Measurements from ENCODE around the gene TEX14. TPM values are rescaled to one million over a fixed set of nuclear protein-coding genes. Genes with fewer than 3 reads are reported as not detected.
"Not testable (repeated sequence)": the region's sequence is repeated elsewhere in the genome, so short reads cannot be mapped to it uniquely, and the experiment has no call there.

The TEX14 gene
- total RNA-seq, 2 experiments from 2014 or later: 0.10 to 0.18 TPM

DNA sequence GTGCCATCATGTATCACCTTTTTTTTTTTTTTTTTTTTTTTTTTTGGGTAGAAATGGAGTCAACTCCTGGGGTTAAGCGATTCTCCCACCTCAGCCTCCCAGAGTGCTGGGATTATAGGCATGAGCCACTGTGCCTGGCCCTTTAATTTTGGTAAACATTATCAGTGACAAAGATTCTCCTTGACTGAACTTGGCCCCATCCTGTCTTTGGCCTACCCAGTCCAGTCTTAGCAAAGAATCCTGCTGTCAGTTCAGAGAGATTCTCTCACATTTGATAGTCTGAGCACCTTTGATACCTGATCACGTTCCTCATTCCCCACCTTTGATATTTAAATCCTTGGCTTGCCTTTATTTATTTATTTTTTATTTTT is 12.1 kb upstream of the TEX14 start:
- POLR2A ChIA-PET: interaction anchor here (1.7 kb wide), 1 partner anchor 72 kb away, joined by 6 read pairs; no protein-coding TSS in a partner anchor
- Mint-ChIP-seq H3K27me3 (ENCODE audit: low read depth) (no peaks in the 10 kb centered on the region), H3K27ac (no peak overlapping the region), H3K36me3 (ENCODE audit: low read depth) (peaks cover 40% of the 10 kb centered on the region), H3K9me3 (ENCODE audit: insufficient read depth) (no peaks in the 10 kb centered on the region), H3K4me1 (ENCODE audit: low read depth) (peaks cover 23% of the 10 kb centered on the region), H3K4me3 (no peak overlapping the region)
- DNase-seq (no peak), ATAC-seq (no peak)
- CTCF ChIA-PET: no interaction called here

DNA sequence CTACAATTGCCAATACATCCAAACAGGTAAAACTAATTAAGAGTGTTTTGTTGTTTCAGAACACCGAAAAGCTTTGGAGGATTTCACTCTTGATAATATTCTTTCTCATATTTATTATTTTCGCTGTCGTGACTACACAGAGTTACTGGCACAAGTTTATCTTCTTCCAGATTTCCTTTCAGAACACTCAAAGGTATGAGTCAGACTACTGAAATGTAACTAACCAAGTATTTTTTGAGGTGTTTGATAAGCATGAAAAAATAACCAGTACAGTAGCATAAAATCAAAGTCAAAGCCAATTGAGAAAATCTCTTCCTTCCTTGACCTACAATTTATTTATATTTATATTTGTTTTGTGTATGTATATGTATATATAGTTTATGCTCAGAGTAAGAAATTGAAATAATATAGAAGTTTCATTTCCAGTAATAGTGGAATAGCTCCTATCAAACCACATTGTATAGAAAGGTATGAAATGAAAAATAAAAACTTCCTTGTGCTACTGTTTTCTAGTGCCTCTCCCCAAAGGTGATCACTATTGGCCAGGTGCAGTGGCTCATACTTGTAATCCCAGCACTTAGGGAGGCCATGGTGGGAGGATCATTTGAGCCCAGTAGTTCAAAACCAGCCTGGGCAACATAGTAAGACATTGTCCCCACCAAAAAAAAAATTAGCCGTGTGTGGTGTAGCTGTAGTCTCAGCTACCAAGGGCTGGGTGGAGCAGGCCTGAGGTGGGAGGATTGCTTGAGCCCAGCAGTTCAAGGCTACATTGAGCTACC is 11.5 kb upstream of the TEX14 start:
- H3K36me3 Mint-ChIP-seq (ENCODE audit: low read depth): peaks cover 40% of the 10 kb centered on the region
- DNase-seq (no peak), ATAC-seq (no peak)
- ChIA-PET CTCF (interaction anchor here (1.3 kb wide), 1 partner anchor 8 kb away, joined by 6 read pairs; no protein-coding TSS in a partner anchor), POLR2A (interaction anchor here (0.6 to 1.7 kb wide), 3 partner anchors 10 to 71 kb away, joined by 3 to 6 read pairs (median 3); no protein-coding TSS in a partner anchor)
- no peak overlapping the region for H3K4me3 Mint-ChIP-seq
- no peak overlapping the region for H3K27ac Mint-ChIP-seq
- H3K9me3 Mint-ChIP-seq (ENCODE audit: insufficient read depth): no peaks in the 10 kb centered on the region
- no peaks in the 10 kb centered on the region for H3K27me3 Mint-ChIP-seq (ENCODE audit: low read depth)
- H3K4me1 Mint-ChIP-seq (ENCODE audit: low read depth): peaks cover 23% of the 10 kb centered on the region

DNA sequence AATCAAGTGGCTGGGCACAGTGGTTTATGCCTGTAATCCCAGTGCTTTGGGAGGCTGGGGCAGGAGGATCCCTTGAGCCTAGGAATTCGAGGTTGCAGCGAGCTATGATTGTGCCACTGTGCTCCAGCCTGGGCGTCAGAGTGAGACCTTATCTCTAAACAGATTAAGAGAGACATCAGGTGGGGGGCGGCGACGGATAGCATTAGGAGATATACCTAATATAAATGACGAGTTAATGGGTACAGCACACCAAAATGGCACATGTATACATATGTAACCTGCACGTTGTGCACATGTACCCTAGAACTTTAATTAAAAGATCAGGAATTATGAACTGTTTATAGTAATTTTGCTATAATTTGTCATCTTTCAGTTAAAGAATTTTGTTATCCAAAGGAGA is 10.9 kb upstream of the TEX14 start:
- peaks cover 23% of the 10 kb centered on the region for H3K4me1 Mint-ChIP-seq (ENCODE audit: low read depth)
- ATAC-seq: no peak
- H3K27ac Mint-ChIP-seq: no peak overlapping the region

DNA sequence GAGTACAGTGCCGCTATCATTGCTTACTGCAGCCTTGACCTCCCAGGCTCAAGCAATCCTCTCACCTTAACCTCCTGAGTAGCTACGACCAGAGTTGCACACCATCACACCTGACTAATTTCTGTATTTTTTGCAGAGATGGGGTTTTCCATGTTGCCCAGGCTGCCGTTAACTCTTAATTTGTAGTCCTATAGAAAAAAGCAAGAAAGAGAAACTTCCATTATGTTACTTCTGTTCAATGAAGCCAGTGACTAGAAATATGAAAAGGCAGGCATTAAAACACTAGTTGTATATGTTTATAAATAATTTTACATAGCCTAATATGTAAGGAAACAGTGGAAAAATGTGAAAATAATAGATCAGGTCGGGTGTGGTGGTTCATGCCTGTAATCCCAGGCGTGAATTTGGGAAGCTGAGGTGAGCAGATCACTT is 10.2 kb upstream of the TEX14 start:
- H3K9me3 Mint-ChIP-seq (ENCODE audit: insufficient read depth): no peaks in the 10 kb centered on the region
- H3K27ac Mint-ChIP-seq: no peak overlapping the region
- H3K27me3 Mint-ChIP-seq (ENCODE audit: low read depth): no peaks in the 10 kb centered on the region
- ChIA-PET CTCF (interaction anchor here (1.3 kb wide), 1 partner anchor 9 kb away, joined by 6 read pairs; no protein-coding TSS in a partner anchor), POLR2A (interaction anchor here (0.7 to 1.5 kb wide), 3 partner anchors 9 to 780 kb away, joined by 3 to 6 read pairs (median 3); partner anchors contain the start of gene RAD51C)
- DNase-seq (no peak), ATAC-seq (no peak)
- peaks cover 18% of the 10 kb centered on the region for H3K4me1 Mint-ChIP-seq (ENCODE audit: low read depth)
- no peak overlapping the region for H3K4me3 Mint-ChIP-seq
- peaks cover 33% of the 10 kb centered on the region for H3K36me3 Mint-ChIP-seq (ENCODE audit: low read depth)

More for the DNA sequence above, 10.9 kb upstream of the TEX14 start:
- H3K4me3 Mint-ChIP-seq: no peak overlapping the region
- POLR2A ChIA-PET: interaction anchor here (0.6 kb wide), 2 partner anchors 10 to 15 kb away, joined by 3 read pairs; no protein-coding TSS in a partner anchor
- no peak for DNase-seq
- H3K9me3 Mint-ChIP-seq (ENCODE audit: insufficient read depth): no peaks in the 10 kb centered on the region
- peaks cover 35% of the 10 kb centered on the region for H3K36me3 Mint-ChIP-seq (ENCODE audit: low read depth)
- CTCF ChIA-PET: interaction anchor here (1.3 kb wide), 1 partner anchor 8 kb away, joined by 6 read pairs; no protein-coding TSS in a partner anchor
- no peaks in the 10 kb centered on the region for H3K27me3 Mint-ChIP-seq (ENCODE audit: low read depth)

DNA sequence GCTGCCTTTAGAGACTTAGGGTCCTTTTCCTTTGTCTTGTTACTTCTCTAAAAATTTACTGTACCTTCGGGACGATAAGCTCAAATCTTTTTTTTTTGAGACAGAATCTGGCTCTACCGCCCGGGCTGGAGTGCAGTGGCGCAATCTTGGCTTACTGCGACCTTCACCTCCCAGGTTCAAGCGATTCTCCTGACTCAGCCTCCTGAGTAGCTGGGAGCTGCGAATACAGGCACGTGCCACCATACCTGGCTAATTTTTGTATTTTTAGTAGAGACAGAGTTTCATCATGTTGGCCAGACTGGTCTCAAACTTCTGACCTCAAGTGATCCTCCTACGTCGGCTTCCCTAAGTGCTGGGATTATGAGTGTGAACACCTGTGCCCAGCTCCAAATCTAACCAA is 7.9 kb upstream of the TEX14 start:
- Mint-ChIP-seq H3K36me3 (ENCODE audit: low read depth) (peaks cover 33% of the 10 kb centered on the region), H3K4me1 (ENCODE audit: low read depth) (peaks cover 12% of the 10 kb centered on the region), H3K27ac (no peak overlapping the region), H3K9me3 (ENCODE audit: insufficient read depth) (no peaks in the 10 kb centered on the region), H3K4me3 (no peak overlapping the region), H3K27me3 (ENCODE audit: low read depth) (no peaks in the 10 kb centered on the region)
- CTCF ChIA-PET: interaction anchor here (0.9 to 2.6 kb wide), 2 partner anchors 11 to 172 kb away, joined by 3 to 13 read pairs; no protein-coding TSS in a partner anchor
- DNase-seq (no peak), ATAC-seq (no peak)
- POLR2A ChIA-PET: interaction anchor here (0.7 to 1.4 kb wide), 3 partner anchors 40 to 69 kb away, joined by 3 to 8 read pairs (median 5); no protein-coding TSS in a partner anchor

DNA sequence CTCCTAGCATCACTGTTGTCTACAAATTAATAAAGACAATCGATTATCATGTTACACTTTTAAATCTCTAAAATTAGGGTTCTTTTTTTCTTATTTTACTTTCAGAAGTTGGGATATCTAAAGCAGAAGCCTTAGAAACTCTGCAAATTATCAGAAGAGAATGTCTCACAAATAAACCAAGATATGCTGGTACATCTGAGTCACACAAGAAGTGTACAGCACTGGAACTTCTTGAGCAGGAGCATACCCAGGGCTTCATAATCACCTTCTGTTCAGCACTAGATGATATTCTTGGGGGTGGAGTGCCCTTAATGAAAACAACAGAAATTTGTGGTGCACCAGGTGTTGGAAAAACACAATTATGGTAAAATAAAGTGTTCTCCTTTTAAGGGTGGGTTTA is 3.0 kb upstream of the TEX14 start:
- peaks cover 36% of the 10 kb centered on the region for H3K36me3 Mint-ChIP-seq (ENCODE audit: low read depth)
- H3K27ac Mint-ChIP-seq: no peak overlapping the region
- ATAC-seq (no peak), DNase-seq (no peak)
- POLR2A ChIA-PET: interaction anchor here (7.7 kb wide), 1 partner anchor 63 kb away, joined by 126 read pairs; no protein-coding TSS in a partner anchor
- no peaks in the 10 kb centered on the region for H3K9me3 Mint-ChIP-seq (ENCODE audit: insufficient read depth)
- peaks cover 35% of the 10 kb centered on the region for H3K4me1 Mint-ChIP-seq (ENCODE audit: low read depth)
- no peaks in the 10 kb centered on the region for H3K27me3 Mint-ChIP-seq (ENCODE audit: low read depth)
- peak overlapping the region; percentile 38 for H3K4me3 Mint-ChIP-seq
- CTCF ChIA-PET: interaction anchor here (0.9 kb wide), 1 partner anchor 64 kb away, joined by 3 read pairs; no protein-coding TSS in a partner anchor

DNA sequence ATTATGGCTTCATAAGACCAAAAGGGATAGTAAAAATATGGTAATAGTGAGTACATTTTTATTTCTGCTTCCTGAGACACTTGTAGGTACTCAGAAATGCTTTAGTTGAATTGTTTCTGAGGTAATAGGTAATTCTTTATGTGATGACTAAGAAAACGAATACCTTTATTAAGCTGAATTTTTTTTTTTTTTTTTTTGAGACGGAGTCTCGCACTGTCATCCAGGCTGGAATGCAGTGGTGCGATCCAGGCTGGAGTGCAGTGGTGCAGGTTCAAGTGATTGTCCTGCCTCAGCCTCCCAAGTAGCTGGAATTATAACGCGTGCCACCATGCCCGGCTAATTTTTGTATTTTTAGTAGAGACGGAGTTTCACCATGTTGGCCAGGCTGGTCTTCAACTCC is 2.5 kb upstream of the TEX14 start:
- POLR2A ChIA-PET: interaction anchor here (0.6 to 7.7 kb wide), 2 partner anchors 13 to 63 kb away, joined by 3 to 126 read pairs; no protein-coding TSS in a partner anchor
- peak overlapping the region; percentile 38 for H3K4me3 Mint-ChIP-seq
- peaks cover 31% of the 10 kb centered on the region for H3K36me3 Mint-ChIP-seq (ENCODE audit: low read depth)
- peaks cover 35% of the 10 kb centered on the region for H3K4me1 Mint-ChIP-seq (ENCODE audit: low read depth)
- H3K9me3 Mint-ChIP-seq (ENCODE audit: insufficient read depth): no peaks in the 10 kb centered on the region
- H3K27me3 Mint-ChIP-seq (ENCODE audit: low read depth): no peaks in the 10 kb centered on the region
- no peak overlapping the region for H3K27ac Mint-ChIP-seq
- DNase-seq (no peak), ATAC-seq (no peak)
- CTCF ChIA-PET: interaction anchor here (2.8 kb wide), 1 partner anchor 176 kb away, joined by 9 read pairs; no protein-coding TSS in a partner anchor

DNA sequence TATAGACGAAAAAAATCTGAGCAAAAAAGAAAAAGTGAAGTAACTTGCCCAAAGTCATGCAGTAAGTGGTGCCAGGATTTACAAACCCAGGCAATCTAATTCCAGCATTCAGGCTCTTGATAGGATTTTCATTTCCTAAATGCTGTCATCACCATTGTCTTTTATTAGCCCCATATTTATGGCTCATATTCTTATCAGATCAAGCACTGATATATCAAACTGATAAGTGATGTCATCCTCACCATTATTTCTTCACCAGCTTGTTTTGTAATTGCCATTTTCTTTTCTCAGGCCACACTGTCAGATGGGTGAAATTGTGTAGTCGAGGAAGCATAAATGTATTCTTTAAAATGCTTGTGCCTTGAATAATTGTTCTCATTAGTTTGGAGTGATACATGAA is 1.9 kb upstream of the TEX14 start:
- Mint-ChIP-seq H3K27ac (peak overlapping the region; percentile 97), H3K9me3 (ENCODE audit: insufficient read depth) (no peaks in the 10 kb centered on the region), H3K4me3 (peak overlapping the region; percentile 95), H3K27me3 (ENCODE audit: low read depth) (no peaks in the 10 kb centered on the region), H3K36me3 (ENCODE audit: low read depth) (peaks cover 29% of the 10 kb centered on the region), H3K4me1 (ENCODE audit: low read depth) (peaks cover 35% of the 10 kb centered on the region)
- ChIA-PET POLR2A (interaction anchor here (0.6 to 7.7 kb wide), 4 partner anchors 8 to 82 kb away, joined by 3 to 126 read pairs (median 4); no protein-coding TSS in a partner anchor), CTCF (interaction anchor here (1.8 to 2.8 kb wide), 2 partner anchors 175 to 312 kb away, joined by 6 to 9 read pairs; no protein-coding TSS in a partner anchor)
- ATAC-seq (no peak), DNase-seq (no peak)

DNA sequence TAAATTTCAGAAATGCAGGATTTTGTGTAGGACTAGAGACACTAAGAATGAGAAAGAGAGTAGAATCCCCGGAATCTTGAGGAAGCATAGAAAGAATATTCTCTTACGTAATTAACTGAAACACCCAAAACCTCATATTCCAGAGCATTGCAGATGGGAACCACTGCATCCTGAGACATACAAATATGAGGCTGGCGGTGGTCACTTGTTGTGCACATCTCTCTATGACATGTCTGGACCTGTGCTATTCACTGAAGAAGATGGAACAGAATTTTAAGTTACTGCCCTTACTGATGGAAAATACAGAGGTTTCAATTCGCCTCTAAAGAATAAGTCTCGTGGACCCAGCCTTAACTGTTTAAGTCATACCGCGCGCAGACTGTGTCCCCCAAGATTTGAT is 1.4 kb upstream of the TEX14 start:
- ChIA-PET POLR2A (interaction anchor here (0.6 to 7.7 kb wide), 13 partner anchors 8 to 414 kb away, joined by 3 to 126 read pairs (median 4); partner anchors contain the start of gene TRIM37), CTCF (interaction anchor here (0.9 to 2.8 kb wide), 6 partner anchors 17 to 414 kb away, joined by 3 to 9 read pairs (median 6); partner anchors contain the start of gene TRIM37)
- DNase-seq (no peak), ATAC-seq (no peak)
- Mint-ChIP-seq H3K9me3 (ENCODE audit: insufficient read depth) (no peaks in the 10 kb centered on the region), H3K4me1 (ENCODE audit: low read depth) (peaks cover 35% of the 10 kb centered on the region), H3K27ac (peak overlapping the region; percentile 97), H3K27me3 (ENCODE audit: low read depth) (no peaks in the 10 kb centered on the region), H3K4me3 (peak overlapping the region; percentile 95), H3K36me3 (ENCODE audit: low read depth) (peaks cover 29% of the 10 kb centered on the region)

DNA sequence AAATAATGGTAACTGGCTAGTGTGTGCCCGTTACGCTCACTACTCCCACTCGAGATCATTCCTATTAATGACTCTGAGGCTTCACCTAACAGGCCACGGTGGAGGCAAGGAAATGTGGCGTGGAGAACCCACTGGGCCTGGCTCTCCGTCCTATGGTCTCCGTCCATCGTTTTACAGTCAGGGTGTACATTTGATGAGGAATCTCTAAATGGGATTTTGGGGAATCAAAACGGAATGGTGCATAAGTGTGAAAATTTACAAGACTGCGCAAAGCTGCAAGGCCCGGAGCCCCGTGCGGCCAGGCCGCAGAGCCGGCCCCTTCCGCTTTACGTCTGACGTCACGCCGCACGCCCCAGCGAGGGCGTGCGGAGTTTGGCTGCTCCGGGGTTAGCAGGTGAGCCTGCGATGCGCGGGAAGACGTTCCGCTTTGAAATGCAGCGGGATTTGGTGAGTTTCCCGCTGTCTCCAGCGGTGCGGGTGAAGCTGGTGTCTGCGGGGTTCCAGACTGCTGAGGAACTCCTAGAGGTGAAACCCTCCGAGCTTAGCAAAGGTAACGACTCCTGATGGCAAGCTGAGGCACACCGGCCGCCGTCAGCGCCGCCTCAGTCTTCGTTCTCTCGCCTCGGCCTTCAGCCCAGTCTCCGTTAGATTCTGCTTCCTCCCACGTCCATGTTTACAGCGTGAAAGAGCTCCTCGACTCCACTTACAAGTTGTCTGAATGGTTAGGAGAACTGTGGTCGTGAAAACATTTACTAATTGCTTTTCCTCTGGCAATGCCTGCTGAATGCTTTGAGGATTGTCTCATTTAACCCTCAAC is 602 bp upstream of the TEX14 start, which contains the start of gene RAD51C:
RAD51C (plus strand) TSS at position 364 of the 817 bp plus-strand sequence; CDS start at position 406, 42 bp downstream.
- peak within 1 kb of the TSS; percentile 97 for H3K27ac Mint-ChIP-seq
- DNase-seq (peak; percentile 93), ATAC-seq (peak; percentile 97)
- peak within 1 kb of the TSS; percentile 95 for H3K4me3 Mint-ChIP-seq
- POLR2A ChIA-PET: interaction anchor here (0.6 to 7.7 kb wide), 14 partner anchors 9 to 444 kb away, joined by 3 to 126 read pairs (median 4); partner anchors contain the start of gene TRIM37
- peaks cover 3% of the 10 kb centered on the region for H3K27me3 Mint-ChIP-seq (ENCODE audit: low read depth)
- H3K4me1 Mint-ChIP-seq (ENCODE audit: low read depth): peaks cover 35% of the 10 kb centered on the region
- H3K36me3 Mint-ChIP-seq (ENCODE audit: low read depth): peaks cover 29% of the 10 kb centered on the region
- H3K9me3 Mint-ChIP-seq (ENCODE audit: insufficient read depth): no peaks in the 10 kb centered on the region
- CTCF ChIA-PET: interaction anchor here (0.9 to 2.8 kb wide), 7 partner anchors 18 to 414 kb away, joined by 3 to 9 read pairs (median 5); partner anchors contain the start of gene TRIM37

- POLR2A ChIA-PET: interaction anchor here (0.5 to 7.7 kb wide), 2 partner anchors 9 to 59 kb away, joined by 4 to 126 read pairs; no protein-coding TSS in a partner anchor
- DNase-seq; H3K27me3 Mint-ChIP-seq (ENCODE audit: low read depth); H3K27ac Mint-ChIP-seq; H3K9me3 Mint-ChIP-seq (ENCODE audit: insufficient read depth); H3K4me3 Mint-ChIP-seq; ATAC-seq: not testable (repeated sequence)
- Mint-ChIP-seq H3K36me3 (ENCODE audit: low read depth) (peaks cover 20% of the 10 kb centered on the region), H3K4me1 (ENCODE audit: low read depth) (peaks cover 27% of the 10 kb centered on the region)
- CTCF ChIA-PET: interaction anchor here (1.0 kb wide), 1 partner anchor 112 kb away, joined by 3 read pairs; no protein-coding TSS in a partner anchor
Observed at GRCh38 chr17:58690033-58690432, 1.8 kb downstream of the TEX14 start.

All from activated CD8-positive, alpha-beta T cell treated with anti-CD3 and anti-CD28 coated beads, Interleukin-2, amount 10 ng/mL, durations not matched to agents 7 days and 5 days (primary cell).